ENCODE measurements around the gene LRIF1.

LRIF1 gene

GRCh38 chr1:110899458-110899843, 64.3 kb downstream of the LRIF1 start:
- DNase-seq = no peak
- intact Hi-C loops (cut with DNase I) = no loop called here

GRCh38 chr1:110898734-110899457, 64.8 kb downstream of the LRIF1 start:
- DNase-seq = no peak
- intact Hi-C loops (cut with DNase I) = no loop called here

DNA sequence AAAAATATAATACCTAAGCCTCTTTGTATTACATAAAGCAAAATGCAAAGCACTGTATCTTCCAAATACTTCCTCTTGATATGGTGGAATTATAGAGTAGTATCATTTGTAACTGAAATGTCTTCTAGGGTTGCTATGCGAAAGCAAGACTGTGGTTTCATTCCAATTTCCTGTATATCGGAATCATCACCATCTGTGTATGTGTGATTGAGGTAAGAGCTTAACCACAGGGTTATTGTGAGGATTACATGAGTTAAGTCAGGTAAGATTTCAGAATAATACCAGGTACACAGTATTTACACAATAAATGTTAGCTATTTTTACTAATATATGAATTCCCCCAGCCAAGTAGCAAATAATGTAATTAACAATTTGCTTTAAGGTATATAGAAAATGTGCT, 66.0 kb downstream of the LRIF1 start:
- DNase-seq = no peak
- intact Hi-C loops (cut with DNase I) = no loop called here
